SU-DHL-6 (cell line): ENCODE results near the gene SETD1B.

Experiments
- EZH2phosphoT487 ChIP-seq: fragments of 200-600 bp; sonication (generic), shearing (Covaris generic); conservative IDR thresholded peaks from 2 replicates; pipeline ENCODE4 v1.6.1; 2018; ENCODE audit warnings: mild to moderate bottlenecking, antibody characterized with exemption, low read length, moderate library complexity, mixed read lengths
- TF ChIP-seq, protein P1 (sequence below): fragments of 200-600 bp; sonication (generic); IDR thresholded peaks from one replicate; pipeline ENCODE4 v1.5.1; 2017; ENCODE audit warnings: antibody characterized with exemption, mild to moderate bottlenecking, low read length, moderate library complexity; ENCODE audit not compliant: insufficient read depth, poor library complexity, severe bottlenecking

DNA sequence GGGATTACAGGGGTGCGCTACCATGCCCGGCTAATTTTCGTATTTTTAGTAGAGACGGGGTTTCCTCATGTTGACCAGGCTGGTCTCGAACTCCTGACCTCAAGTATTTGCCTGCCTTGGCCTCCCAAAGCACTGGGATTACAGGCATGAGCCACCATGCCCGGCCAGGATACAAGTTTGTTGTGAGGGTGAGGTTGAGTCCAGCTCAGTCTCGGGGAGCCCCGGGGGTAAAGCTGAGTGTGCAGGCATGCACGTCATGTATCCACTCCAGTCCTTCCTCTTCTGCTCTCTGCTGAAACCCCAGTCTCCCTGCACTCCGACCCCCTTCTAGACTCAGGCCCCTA lies 54.5 kb downstream of the SETD1B start:
- TF ChIP-seq, protein P1, sequence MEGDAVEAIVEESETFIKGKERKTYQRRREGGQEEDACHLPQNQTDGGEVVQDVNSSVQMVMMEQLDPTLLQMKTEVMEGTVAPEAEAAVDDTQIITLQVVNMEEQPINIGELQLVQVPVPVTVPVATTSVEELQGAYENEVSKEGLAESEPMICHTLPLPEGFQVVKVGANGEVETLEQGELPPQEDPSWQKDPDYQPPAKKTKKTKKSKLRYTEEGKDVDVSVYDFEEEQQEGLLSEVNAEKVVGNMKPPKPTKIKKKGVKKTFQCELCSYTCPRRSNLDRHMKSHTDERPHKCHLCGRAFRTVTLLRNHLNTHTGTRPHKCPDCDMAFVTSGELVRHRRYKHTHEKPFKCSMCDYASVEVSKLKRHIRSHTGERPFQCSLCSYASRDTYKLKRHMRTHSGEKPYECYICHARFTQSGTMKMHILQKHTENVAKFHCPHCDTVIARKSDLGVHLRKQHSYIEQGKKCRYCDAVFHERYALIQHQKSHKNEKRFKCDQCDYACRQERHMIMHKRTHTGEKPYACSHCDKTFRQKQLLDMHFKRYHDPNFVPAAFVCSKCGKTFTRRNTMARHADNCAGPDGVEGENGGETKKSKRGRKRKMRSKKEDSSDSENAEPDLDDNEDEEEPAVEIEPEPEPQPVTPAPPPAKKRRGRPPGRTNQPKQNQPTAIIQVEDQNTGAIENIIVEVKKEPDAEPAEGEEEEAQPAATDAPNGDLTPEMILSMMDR: no peak
- no peak for TF ChIP-seq EZH2phosphoT487
